HG02588 (cell line): ENCODE results near the gene DNTTIP2.
A peak's percentile ranks its signal among the peaks of the same experiment; 100 is the strongest.
"Not testable (repeated sequence)": the region's sequence is repeated elsewhere in the genome, so short reads cannot be mapped to it uniquely, and the experiment has no call there.

Experiments
- ATAC-seq: cut with Tn5 transposase; IDR thresholded peaks from one replicate; pipeline ENCODE4 v1.9.1; 2021; ENCODE audit warnings: mild to moderate bottlenecking, moderate library complexity; ENCODE audit not compliant: unreplicated experiment

Gene DNTTIP2

GRCh38 chr1:93878889-93879586 lies at the start of gene DNTTIP2:
Gene DNTTIP2, minus strand, starts transcription at chr1:93879206. Its CDS starts 58 bp downstream, at chr1:93879148.
- ATAC-seq: peak; percentile 95

GRCh38 chr1:93925206-93925605 lies 46.2 kb upstream of the DNTTIP2 start:
- ATAC-seq: no peak

DNA sequence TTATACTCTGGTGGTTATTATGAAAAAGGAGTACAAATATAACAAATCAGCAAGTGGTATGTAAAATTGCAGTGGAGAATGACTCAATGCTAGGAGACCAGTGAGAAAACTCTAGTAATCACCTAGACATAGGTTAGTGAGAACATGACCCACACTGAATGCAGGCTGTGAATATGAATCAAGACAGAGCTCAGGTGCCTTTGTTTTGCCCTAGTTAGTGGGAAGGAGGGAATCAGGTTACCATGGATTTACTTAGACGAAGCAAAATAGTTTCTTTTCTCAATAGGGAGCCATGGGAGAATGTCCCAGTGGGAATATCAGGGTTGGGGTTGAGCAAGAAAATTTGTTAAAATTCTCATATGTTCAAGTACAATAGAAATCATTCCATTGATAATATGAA lies 40.8 kb upstream of the DNTTIP2 start:
- no peak for ATAC-seq

DNA sequence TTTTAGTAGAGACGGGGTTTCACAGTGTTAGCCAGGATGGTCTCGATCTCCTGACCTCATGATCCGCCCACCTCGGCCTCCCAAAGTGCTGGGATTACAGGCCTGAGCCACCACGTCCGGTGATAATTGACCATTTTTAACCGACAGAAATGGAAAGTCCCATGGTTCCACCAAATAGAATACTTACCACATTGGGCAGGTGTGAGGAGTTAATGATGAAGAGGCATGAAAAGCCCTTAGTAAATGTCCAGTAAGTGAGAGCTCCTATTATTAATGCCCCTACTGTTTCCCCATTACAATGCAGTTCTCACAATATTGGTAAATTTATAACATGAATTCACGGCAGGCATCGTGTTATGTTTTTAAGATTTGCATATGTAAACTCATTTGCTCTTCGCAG lies 38.3 kb upstream of the DNTTIP2 start:
- no peak for ATAC-seq

GRCh38 chr1:93910880-93911279 lies 31.9 kb upstream of the DNTTIP2 start:
- ATAC-seq: not testable (repeated sequence)

GRCh38 chr1:93910305-93910704 lies 31.3 kb upstream of the DNTTIP2 start:
- no peak for ATAC-seq

DNA sequence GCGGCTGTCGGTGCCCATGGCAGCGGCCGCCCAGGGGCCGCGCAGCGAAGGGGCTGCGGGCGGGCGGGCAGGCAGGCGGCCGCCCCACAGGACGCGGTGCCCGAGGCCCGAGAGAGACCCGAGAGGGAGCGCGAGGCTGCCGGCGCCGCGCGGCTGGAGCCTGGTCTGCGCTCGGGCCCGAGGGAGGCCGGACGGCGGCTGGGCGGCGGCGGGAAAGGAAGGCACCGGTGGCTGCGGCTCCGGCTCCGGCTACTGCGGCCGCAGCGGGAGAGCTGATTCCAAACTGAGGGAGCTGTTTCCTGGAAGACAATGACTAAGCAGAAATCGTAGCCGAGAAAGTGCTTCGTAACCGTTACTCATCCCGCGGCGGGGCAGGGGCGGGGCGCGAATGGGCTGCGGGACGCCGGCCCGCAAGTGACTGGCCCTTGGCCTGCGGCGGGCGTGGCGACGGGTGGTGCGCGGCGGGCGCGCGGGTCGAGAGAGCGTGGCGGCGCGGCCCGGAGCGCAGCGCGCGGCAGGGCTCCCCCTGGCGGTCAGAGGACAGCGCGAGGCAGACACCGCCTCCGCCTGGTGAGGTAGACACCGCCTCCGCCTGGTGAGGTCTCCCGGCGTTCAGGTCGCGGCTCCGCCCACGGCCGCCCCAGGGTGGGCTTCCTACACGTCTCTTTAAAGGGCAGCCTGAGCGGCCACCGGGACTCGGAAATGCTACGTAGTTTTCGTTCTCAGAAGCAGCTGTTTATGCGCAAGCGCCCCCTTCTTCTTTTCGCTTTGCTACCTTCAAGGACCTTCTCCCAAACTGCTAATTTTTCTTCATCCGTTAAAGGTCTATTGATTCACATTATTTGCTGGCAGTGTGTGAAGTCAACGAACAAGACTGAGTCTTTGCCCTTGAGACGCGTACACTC lies 30.4 kb upstream of the DNTTIP2 start, which contains the start of gene GCLM:
Gene GCLM (minus strand): TSS at position 285 of the 905 bp plus-strand sequence. CDS start 267 bp downstream, at position 18.
- peak; percentile 96 for ATAC-seq

DNA sequence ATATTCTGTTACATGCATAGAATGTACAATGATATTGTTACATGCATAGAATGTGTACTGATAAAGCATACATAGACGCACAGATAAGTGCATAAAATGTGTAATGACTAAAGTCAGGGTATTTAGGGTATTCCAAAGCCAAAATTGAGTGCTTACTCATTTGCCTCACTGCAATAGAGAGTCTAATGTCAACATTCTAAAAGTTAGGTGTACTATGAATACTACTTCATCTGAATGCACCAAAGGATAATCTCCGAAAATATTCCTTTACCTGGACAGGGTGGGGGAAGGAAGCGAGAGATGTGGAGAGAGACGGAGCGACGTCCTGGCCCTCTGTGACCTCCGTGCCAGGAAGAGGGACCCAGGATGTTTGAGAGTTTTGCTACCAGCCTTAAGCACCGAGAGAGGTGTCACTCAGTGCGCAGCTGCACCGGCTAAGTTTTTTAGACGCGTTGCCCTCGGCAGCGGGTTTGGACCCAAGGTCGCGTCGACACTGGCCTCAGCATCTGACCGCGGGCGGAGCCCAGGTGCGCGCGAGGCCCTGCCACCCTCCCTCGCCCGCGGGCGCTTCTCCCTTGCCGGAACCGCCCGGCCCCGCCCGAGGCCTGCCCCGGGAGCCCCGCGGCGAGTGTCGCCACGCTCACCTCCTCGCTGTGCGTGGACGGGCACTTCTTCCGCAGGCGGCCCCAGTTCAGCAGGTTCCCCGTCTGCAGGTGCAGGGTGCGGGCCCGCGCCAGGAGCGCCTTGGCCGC lies 29.6 kb upstream of the DNTTIP2 start:
- peak; percentile 44 for ATAC-seq

GRCh38 chr1:93907718-93908117 lies 28.7 kb upstream of the DNTTIP2 start:
- ATAC-seq: no peak

- no peak for ATAC-seq
Observed at GRCh38 chr1:93906480-93906879, 27.5 kb upstream of the DNTTIP2 start.

- ATAC-seq: no peak
Observed at GRCh38 chr1:93905734-93906133, 26.7 kb upstream of the DNTTIP2 start.

DNA sequence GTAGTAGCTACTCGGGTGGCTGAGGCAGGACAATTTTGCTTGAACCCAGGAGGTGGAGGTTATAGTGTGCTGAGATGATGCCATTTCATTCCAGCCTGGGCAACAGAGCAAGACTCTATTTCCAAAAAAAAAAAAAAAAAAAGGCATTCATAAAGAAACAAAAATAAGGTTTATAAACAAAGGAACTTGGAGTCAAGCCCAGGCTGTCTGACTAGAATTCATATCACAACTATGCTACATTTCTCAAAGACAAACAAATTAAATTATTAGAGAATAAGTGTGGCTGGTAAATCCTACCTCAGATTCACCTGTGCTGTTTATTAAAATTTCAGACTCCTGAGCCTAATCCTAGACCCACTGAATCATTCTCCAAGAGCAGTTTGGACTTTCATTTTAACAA lies 26.0 kb upstream of the DNTTIP2 start:
- ATAC-seq: no peak

DNA sequence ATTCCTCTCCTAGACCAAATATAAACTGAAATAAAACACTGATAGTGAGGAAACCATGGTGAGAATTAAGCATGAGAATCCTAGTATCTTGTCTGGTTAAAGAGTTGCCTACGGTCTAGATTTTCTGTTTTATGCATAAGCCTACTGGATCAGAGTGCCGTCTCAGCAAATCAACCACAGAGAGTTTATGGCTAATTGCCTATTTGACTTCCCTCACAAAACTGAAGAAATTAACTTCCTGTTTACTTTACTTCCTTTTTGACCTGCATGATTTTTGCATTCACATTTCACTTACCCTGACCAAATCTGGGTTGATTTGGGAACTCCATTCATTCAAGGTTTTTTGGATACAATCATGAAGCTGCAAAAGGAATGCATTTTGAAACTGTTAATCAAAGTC lies 25.2 kb upstream of the DNTTIP2 start:
- ATAC-seq: no peak

GRCh38 chr1:93900723-93901504 lies 21.9 kb upstream of the DNTTIP2 start:
- no peak for ATAC-seq

- no peak for ATAC-seq
Observed at GRCh38 chr1:93899543-93900207, 20.7 kb upstream of the DNTTIP2 start.

GRCh38 chr1:93888900-93889299 lies 9.9 kb upstream of the DNTTIP2 start:
- ATAC-seq: no peak

- no peak for ATAC-seq
Observed at GRCh38 chr1:93882269-93882668, 3.3 kb upstream of the DNTTIP2 start.

GRCh38 chr1:93880731-93881130 lies 1.7 kb upstream of the DNTTIP2 start:
- no peak for ATAC-seq

- ATAC-seq: peak; percentile 52
Observed at GRCh38 chr1:93878501-93878888, 511 bp downstream of the DNTTIP2 start.

GRCh38 chr1:93877529-93877928 lies 1.5 kb downstream of the DNTTIP2 start:
- no peak for ATAC-seq
